Mononuclear cell (primary cell): ENCODE results near the gene PRKAB2. TPM values are rescaled to one million over a fixed set of nuclear protein-coding genes. Genes with fewer than 3 reads are reported as not detected.

Experiments used
- H3K27me3 ChIP-seq: 2 replicates; pipeline ENCODE4 v1.6.0; 2011; ENCODE audit warnings: low read length, control low read depth; ENCODE audit not compliant: insufficient read depth
- H3K4me1 ChIP-seq: 2 replicates; pipeline ENCODE4 v1.5.1; 2011; ENCODE audit warnings: mild to moderate bottlenecking, low read length, control low read depth; ENCODE audit not compliant: insufficient read depth
- H3K4me3 ChIP-seq: 2 replicates; pipeline ENCODE4 v1.5.1; 2011; ENCODE audit warnings: mild to moderate bottlenecking, low read length, moderate library complexity
- H3K9me3 ChIP-seq: 2 replicates; pipeline ENCODE4 v1.5.1; 2011; ENCODE audit warnings: low read depth, mild to moderate bottlenecking, control low read depth, low read length
- total RNA-seq: library from RNA; depleted of rRNA; stranded (reverse); fragments of >200 nt; gene quantifications from one replicate; pipeline ENCODE4 v1.2.3, GENCODE V29; 2012

The PRKAB2 gene
- 9.3 TPM for total RNA-seq

GRCh38 chr1:147172168-147173016, at the start of gene PRKAB2:
TSS of gene PRKAB2 (minus strand) at chr1:147172470. CDS start at chr1:147172144, 326 bp downstream.
- peaks cover 22% of the 10 kb centered on the region for H3K4me1 ChIP-seq
- no peaks in the 10 kb centered on the region for H3K27me3 ChIP-seq
- H3K4me3 ChIP-seq = peak within 1 kb of the TSS; percentile 84
- no peaks in the 10 kb centered on the region for H3K9me3 ChIP-seq

- peaks cover 8% of the 10 kb centered on the region for H3K4me1 ChIP-seq
- H3K4me3 ChIP-seq = no peak overlapping the region
- no peaks in the 10 kb centered on the region for H3K9me3 ChIP-seq
- H3K27me3 ChIP-seq = no peaks in the 10 kb centered on the region
Measured at GRCh38 chr1:147218606-147219005, 46.3 kb upstream of the PRKAB2 start.

- Histone ChIP-seq H3K4me3 (no peak overlapping the region), H3K4me1 (peaks cover 8% of the 10 kb centered on the region), H3K9me3 (no peaks in the 10 kb centered on the region), H3K27me3 (no peaks in the 10 kb centered on the region)
Measured at GRCh38 chr1:147217141-147217540, 44.9 kb upstream of the PRKAB2 start.

- Histone ChIP-seq H3K4me3 (no peak overlapping the region), H3K9me3 (no peaks in the 10 kb centered on the region), H3K27me3 (no peaks in the 10 kb centered on the region), H3K4me1 (peaks cover 8% of the 10 kb centered on the region)
Measured at GRCh38 chr1:147216124-147216523, 43.9 kb upstream of the PRKAB2 start.

- Histone ChIP-seq H3K9me3 (no peaks in the 10 kb centered on the region), H3K27me3 (no peaks in the 10 kb centered on the region), H3K4me3 (no peak overlapping the region), H3K4me1 (peaks cover 8% of the 10 kb centered on the region)
Measured at GRCh38 chr1:147215540-147215916, 43.3 kb upstream of the PRKAB2 start.

GRCh38 chr1:147214842-147215539, 42.7 kb upstream of the PRKAB2 start:
- no peak overlapping the region for H3K4me3 ChIP-seq
- peaks cover 8% of the 10 kb centered on the region for H3K4me1 ChIP-seq
- no peaks in the 10 kb centered on the region for H3K9me3 ChIP-seq
- no peaks in the 10 kb centered on the region for H3K27me3 ChIP-seq

- no peaks in the 10 kb centered on the region for H3K27me3 ChIP-seq
- H3K9me3 ChIP-seq = no peaks in the 10 kb centered on the region
- no peak overlapping the region for H3K4me3 ChIP-seq
- peaks cover 8% of the 10 kb centered on the region for H3K4me1 ChIP-seq
Measured at GRCh38 chr1:147214325-147214724, 42.1 kb upstream of the PRKAB2 start.

GRCh38 chr1:147213271-147213670, 41.0 kb upstream of the PRKAB2 start:
- Histone ChIP-seq H3K27me3 (no peaks in the 10 kb centered on the region), H3K4me1 (peaks cover 2% of the 10 kb centered on the region), H3K4me3 (no peak overlapping the region), H3K9me3 (no peaks in the 10 kb centered on the region)

GRCh38 chr1:147211577-147211976, 39.3 kb upstream of the PRKAB2 start:
- Histone ChIP-seq H3K4me3 (no peak overlapping the region), H3K27me3 (no peaks in the 10 kb centered on the region), H3K9me3 (no peaks in the 10 kb centered on the region), H3K4me1 (no peaks in the 10 kb centered on the region)

- H3K9me3 ChIP-seq = no peaks in the 10 kb centered on the region
- no peaks in the 10 kb centered on the region for H3K27me3 ChIP-seq
- no peaks in the 10 kb centered on the region for H3K4me1 ChIP-seq
- H3K4me3 ChIP-seq = no peak overlapping the region
Measured at GRCh38 chr1:147210987-147211386, 38.7 kb upstream of the PRKAB2 start.

GRCh38 chr1:147209825-147210821, 37.9 kb upstream of the PRKAB2 start:
- H3K4me1 ChIP-seq = no peaks in the 10 kb centered on the region
- no peaks in the 10 kb centered on the region for H3K27me3 ChIP-seq
- no peaks in the 10 kb centered on the region for H3K9me3 ChIP-seq
- H3K4me3 ChIP-seq = no peak overlapping the region

- Histone ChIP-seq H3K4me1 (peaks cover 14% of the 10 kb centered on the region), H3K9me3 (no peaks in the 10 kb centered on the region), H3K4me3 (no peak overlapping the region), H3K27me3 (no peaks in the 10 kb centered on the region)
Measured at GRCh38 chr1:147208619-147209018, 36.3 kb upstream of the PRKAB2 start.

GRCh38 chr1:147207192-147207591, 34.9 kb upstream of the PRKAB2 start:
- H3K4me1 ChIP-seq = peaks cover 15% of the 10 kb centered on the region
- no peak overlapping the region for H3K4me3 ChIP-seq
- no peaks in the 10 kb centered on the region for H3K27me3 ChIP-seq
- H3K9me3 ChIP-seq = no peaks in the 10 kb centered on the region

- H3K4me3 ChIP-seq = no peak overlapping the region
- no peaks in the 10 kb centered on the region for H3K9me3 ChIP-seq
- peaks cover 15% of the 10 kb centered on the region for H3K4me1 ChIP-seq
- no peaks in the 10 kb centered on the region for H3K27me3 ChIP-seq
Measured at GRCh38 chr1:147204080-147204479, 31.8 kb upstream of the PRKAB2 start.

GRCh38 chr1:147202576-147202975, 30.3 kb upstream of the PRKAB2 start:
- Histone ChIP-seq H3K9me3 (no peaks in the 10 kb centered on the region), H3K4me1 (peaks cover 15% of the 10 kb centered on the region), H3K27me3 (no peaks in the 10 kb centered on the region), H3K4me3 (no peak overlapping the region)
